ENCODE data around the gene PDIA4.
"Not testable (repeated sequence)": the region's sequence is repeated elsewhere in the genome, so short reads cannot be mapped to it uniquely, and the experiment has no call there.

The PDIA4 gene

DNA sequence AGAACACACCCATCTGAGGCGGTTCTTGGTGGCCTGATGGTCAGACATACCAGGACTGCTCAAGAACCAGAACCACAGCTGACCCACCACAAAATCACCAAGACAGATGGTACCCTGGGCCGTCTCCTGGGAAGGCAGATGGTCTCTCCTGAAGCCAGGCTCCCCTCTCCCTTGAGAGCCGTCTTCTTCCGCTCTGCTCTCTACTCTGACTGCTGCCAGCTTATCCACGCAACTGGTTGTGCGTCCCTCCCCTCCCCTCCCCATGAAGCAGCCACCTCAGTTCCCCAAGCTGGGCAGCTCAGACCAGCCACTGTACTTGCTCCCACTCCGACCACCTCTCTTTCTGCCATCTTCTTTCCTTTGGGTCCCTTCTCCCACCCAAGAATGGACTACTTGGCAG is 14.0 kb downstream of the PDIA4 start:
- H3K4me3 ChIP-seq (ENCODE audit: low read depth, low read length): no peak overlapping the region
- H3K9me3 ChIP-seq: no peaks in the 10 kb centered on the region
- TF ChIP-seq, protein P1, sequence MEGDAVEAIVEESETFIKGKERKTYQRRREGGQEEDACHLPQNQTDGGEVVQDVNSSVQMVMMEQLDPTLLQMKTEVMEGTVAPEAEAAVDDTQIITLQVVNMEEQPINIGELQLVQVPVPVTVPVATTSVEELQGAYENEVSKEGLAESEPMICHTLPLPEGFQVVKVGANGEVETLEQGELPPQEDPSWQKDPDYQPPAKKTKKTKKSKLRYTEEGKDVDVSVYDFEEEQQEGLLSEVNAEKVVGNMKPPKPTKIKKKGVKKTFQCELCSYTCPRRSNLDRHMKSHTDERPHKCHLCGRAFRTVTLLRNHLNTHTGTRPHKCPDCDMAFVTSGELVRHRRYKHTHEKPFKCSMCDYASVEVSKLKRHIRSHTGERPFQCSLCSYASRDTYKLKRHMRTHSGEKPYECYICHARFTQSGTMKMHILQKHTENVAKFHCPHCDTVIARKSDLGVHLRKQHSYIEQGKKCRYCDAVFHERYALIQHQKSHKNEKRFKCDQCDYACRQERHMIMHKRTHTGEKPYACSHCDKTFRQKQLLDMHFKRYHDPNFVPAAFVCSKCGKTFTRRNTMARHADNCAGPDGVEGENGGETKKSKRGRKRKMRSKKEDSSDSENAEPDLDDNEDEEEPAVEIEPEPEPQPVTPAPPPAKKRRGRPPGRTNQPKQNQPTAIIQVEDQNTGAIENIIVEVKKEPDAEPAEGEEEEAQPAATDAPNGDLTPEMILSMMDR (IDR thresholded peaks at IDR 0.05; ENCODE audit: low read depth, low read length): no peak
- H3K27me3 ChIP-seq: no peaks in the 10 kb centered on the region
- H3K4me1 ChIP-seq: no peaks in the 10 kb centered on the region
- peaks cover 87% of the 10 kb centered on the region for H3K36me3 ChIP-seq
- no peak for DNase-seq

DNA sequence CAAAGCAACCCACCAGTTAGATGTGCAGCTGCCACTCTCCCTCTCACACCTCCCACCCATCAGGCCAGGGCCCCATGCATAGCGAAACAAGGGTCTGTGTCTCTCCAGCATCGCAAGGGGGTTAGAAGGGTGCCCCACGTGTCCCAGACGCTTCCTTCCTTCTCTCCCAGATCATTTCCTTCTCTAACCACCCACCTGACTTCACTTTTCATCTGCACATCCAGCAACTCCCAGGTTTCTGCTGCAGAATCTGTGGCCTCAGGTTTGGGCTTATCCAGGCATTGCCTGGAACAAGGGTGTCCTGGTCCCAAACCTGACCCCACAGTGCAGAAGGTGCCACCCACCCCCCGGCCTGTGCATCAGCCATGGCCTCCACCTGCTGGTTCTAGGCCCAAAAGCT is 14.4 kb downstream of the PDIA4 start:
- TF ChIP-seq, protein P1 (IDR thresholded peaks at IDR 0.05; ENCODE audit: low read depth, low read length): no peak
- no peak overlapping the region for H3K4me3 ChIP-seq (ENCODE audit: low read depth, low read length)
- no peaks in the 10 kb centered on the region for H3K27me3 ChIP-seq
- H3K9me3 ChIP-seq: no peaks in the 10 kb centered on the region
- no peaks in the 10 kb centered on the region for H3K4me1 ChIP-seq
- H3K36me3 ChIP-seq: peaks cover 87% of the 10 kb centered on the region
- DNase-seq: no peak

GRCh38 chr7:149012730-149013129 is 15.6 kb downstream of the PDIA4 start:
- DNase-seq; H3K27me3 ChIP-seq; H3K4me1 ChIP-seq; H3K9me3 ChIP-seq; H3K4me3 ChIP-seq (ENCODE audit: low read depth, low read length): not testable (repeated sequence)
- H3K36me3 ChIP-seq: peaks cover 86% of the 10 kb centered on the region

DNA sequence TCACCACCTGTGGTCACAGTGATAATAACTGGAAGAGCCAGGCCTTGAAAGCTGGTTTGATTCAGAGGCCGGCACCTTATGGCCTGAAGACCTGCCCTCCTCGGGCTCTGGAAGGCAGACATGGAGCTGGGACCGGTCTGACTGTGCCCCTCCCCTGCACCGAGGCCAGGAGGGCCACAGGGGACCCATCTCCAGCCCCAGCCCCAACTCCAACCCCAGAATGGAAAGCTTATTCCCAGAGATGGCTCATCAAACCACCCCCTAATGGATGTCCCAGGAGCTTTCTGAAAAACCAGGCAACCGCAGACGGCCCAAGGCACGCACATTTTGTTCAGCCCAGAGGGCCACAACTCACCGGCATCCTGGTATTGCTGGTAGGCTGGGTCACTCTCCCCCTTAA is 16.8 kb downstream of the PDIA4 start:
- H3K9me3 ChIP-seq: no peaks in the 10 kb centered on the region
- DNase-seq: no peak
- H3K36me3 ChIP-seq: peaks cover 93% of the 10 kb centered on the region
- H3K27me3 ChIP-seq: no peaks in the 10 kb centered on the region
- TF ChIP-seq, protein P1 (IDR thresholded peaks at IDR 0.05; ENCODE audit: low read depth, low read length): no peak
- H3K4me1 ChIP-seq: no peaks in the 10 kb centered on the region
- H3K4me3 ChIP-seq (ENCODE audit: low read depth, low read length): no peak overlapping the region

DNA sequence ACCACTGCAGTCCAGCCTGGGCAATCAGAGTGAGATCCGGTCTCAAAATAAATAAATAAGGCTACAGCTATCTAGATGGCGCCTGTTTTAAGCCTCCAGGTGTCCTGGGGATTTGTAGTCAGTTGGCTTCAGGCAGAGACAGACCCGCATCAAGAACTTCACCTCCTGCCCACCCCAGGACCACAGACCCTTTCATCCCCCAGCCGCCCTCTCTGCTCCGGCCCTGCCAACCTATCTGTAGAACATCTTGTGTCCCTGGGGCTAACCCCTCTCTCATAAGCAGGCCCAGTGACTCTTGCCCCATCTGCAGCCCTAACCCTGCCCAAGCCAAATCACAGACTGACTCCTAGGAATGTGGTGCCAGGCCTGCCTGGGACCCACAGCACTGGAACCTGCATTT is 17.9 kb downstream of the PDIA4 start:
- no peak overlapping the region for H3K4me3 ChIP-seq (ENCODE audit: low read depth, low read length)
- no peaks in the 10 kb centered on the region for H3K9me3 ChIP-seq

DNA sequence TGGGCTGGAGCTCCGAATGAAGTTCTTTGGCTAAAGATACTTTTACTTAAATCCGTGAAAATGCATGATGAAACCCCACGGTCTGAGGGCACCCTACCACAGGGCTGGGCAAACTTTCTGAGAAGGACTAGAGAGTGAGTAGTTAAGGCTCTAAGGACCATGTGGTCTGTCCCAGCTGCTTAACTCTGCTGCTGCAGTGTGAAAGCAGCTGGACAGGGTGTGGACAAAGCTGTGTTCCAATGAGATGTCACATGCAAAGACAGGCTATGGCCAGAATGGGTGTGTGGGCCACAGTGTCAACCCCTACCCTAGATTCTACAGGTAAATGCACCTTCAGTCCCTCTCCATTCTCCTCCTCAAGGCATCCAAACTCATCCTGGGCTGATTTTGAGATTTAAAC is 18.8 kb downstream of the PDIA4 start:
- no peaks in the 10 kb centered on the region for H3K9me3 ChIP-seq
- no peaks in the 10 kb centered on the region for H3K27me3 ChIP-seq
- H3K36me3 ChIP-seq: peaks cover 96% of the 10 kb centered on the region
- H3K4me3 ChIP-seq (ENCODE audit: low read depth, low read length): no peak overlapping the region
- H3K4me1 ChIP-seq: no peaks in the 10 kb centered on the region
- no peak for DNase-seq
- TF ChIP-seq, protein P1 (IDR thresholded peaks at IDR 0.05; ENCODE audit: low read depth, low read length): no peak

More for the DNA sequence above, 17.9 kb downstream of the PDIA4 start:
- TF ChIP-seq, protein P1 (IDR thresholded peaks at IDR 0.05; ENCODE audit: low read depth, low read length): no peak
- Histone ChIP-seq H3K27me3 (no peaks in the 10 kb centered on the region), H3K4me1 (no peaks in the 10 kb centered on the region), H3K36me3 (peaks cover 94% of the 10 kb centered on the region)
- DNase-seq: no peak

GRCh38 chr7:149007611-149008010 is 20.7 kb downstream of the PDIA4 start:
- Histone ChIP-seq H3K36me3 (peaks cover 94% of the 10 kb centered on the region), H3K4me3 (ENCODE audit: low read depth, low read length) (no peak overlapping the region), H3K4me1 (no peaks in the 10 kb centered on the region), H3K9me3 (no peaks in the 10 kb centered on the region), H3K27me3 (no peaks in the 10 kb centered on the region)
- no peak for DNase-seq
- TF ChIP-seq, protein P1 (IDR thresholded peaks at IDR 0.05; ENCODE audit: low read depth, low read length): peak; percentile 43

Measured in BE2C (cell line).